Naive thymus-derived CD8-positive, alpha-beta T cell (primary cell): ENCODE results near the gene CDH4. TPM values are rescaled to one million over a fixed set of nuclear protein-coding genes. Genes with fewer than 3 reads are reported as not detected.
A peak's percentile ranks its signal among the peaks of the same experiment; 100 is the strongest.

Experiments used
- ATAC-seq, 2 donors: fragments of 150-1000 bp; cut with Tn5 transposase in 1 of 2; sonication (Bioruptor Pico), chemical (Tn5 transposase) in 1 of 2; 1 replicate in 1 of 2; 2 replicates in 1 of 2; pipeline ENCODE4 v1.10.0; 2021; ENCODE audit warnings: mild to moderate bottlenecking in 2 of 2, moderate library complexity in 2 of 2
- POLR2A ChIA-PET: fragments of 350-600 bp; sonication (Branson Sonifier 250); formaldehyde crosslinking; loops from one replicate; lab custom pipeline; 2021; ENCODE audit warnings: antibody characterized with exemption; lab: Charles Lee
- DNase-seq, 10 donors: peaks; one replicate each; pipeline versions ENCODE4 v3.0.0 to v3.0.0-alpha.2; 2020 to 2022
- H3K27ac Mint-ChIP-seq, 10 donors: one replicate each; pipeline ENCODE4 v1.8.0; 2020 to 2022; ENCODE audit warnings: mild to moderate bottlenecking in 10 of 10, mixed read lengths in 10 of 10, moderate library complexity in 4 of 10, inconsistent platforms in 1 of 10
- H3K27me3 Mint-ChIP-seq, 5 donors: one replicate each; pipeline ENCODE4 v1.8.0; 2021 to 2022; ENCODE audit warnings: mixed read lengths in 5 of 5
- H3K36me3 Mint-ChIP-seq, 3 donors: one replicate each; pipeline ENCODE4 v1.8.0; 2020 to 2022; ENCODE audit warnings: mixed read lengths in 3 of 3, mild to moderate bottlenecking in 2 of 3, inconsistent platforms in 1 of 3
- H3K4me1 Mint-ChIP-seq, 4 donors: one replicate each; pipeline ENCODE4 v1.8.0; 2021 to 2022; ENCODE audit warnings: mixed read lengths in 4 of 4
- H3K4me3 Mint-ChIP-seq, 10 donors: one replicate each; pipeline ENCODE4 v1.8.0; 2020 to 2022; ENCODE audit warnings: mild to moderate bottlenecking in 10 of 10, mixed read lengths in 10 of 10, moderate library complexity in 6 of 10, inconsistent platforms in 1 of 10
- H3K9me3 Mint-ChIP-seq, 9 donors: one replicate each; pipeline ENCODE4 v1.8.0; 2020 to 2022; ENCODE audit warnings: mixed read lengths in 9 of 9, mild to moderate bottlenecking in 3 of 9, inconsistent platforms in 1 of 9, moderate library complexity in 1 of 9
- polyA plus RNA-seq, 3 donors: library from polyadenylated mRNA; unstranded; fragments of 300-500 nt; fragmentation: Illumina TruSeq; gene quantifications; one replicate each; pipeline ENCODE4 v1.2.3, GENCODE V29; 2021
- total RNA-seq, 8 experiments: library from RNA in 2 of 8; stranded (reverse) in 2 of 8; gene quantifications; one replicate each; pipeline ENCODE4 v1.2.3 and lab custom pipeline; 2021 to 2026

CDH4 gene
- total and polyA plus RNA-seq, 5 experiments from 2014 or later = 0.07 to 0.44 (median 0.15) TPM; not detected in 1

DNA sequence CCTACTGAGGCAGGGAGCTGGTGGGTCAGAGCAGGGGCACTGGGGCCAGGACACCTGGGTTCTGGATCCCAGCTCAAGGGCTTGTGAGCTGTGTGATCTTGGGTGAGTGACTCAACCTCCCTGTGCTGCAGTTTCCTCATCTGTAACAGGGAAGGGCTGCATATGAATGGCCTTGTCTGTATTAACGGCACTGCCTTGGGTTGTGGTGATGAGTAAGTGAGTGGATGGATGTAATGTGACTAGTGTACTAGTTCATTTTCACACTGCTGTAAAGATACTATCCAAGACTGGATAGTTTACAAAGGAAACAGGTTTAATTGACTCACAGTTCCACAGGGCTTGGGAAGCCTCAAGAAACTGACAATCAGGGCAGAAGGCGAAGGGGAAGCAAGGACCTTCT lies 580.1 kb downstream of the CDH4 start:
- ATAC-seq = no peak
- Mint-ChIP-seq H3K27me3 (peaks cover 3 to 18% (median 10%) of the 10 kb centered on the region in 5 donors), H3K4me3 (no peak overlapping the region), H3K36me3 (no peaks in the 10 kb centered on the region), H3K9me3 (peaks cover 0 to 1% (median 0%) of the 10 kb centered on the region in 9 donors), H3K27ac (no peak overlapping the region), H3K4me1 (no peaks in the 10 kb centered on the region)
- POLR2A ChIA-PET = no interaction called here
- DNase-seq = no peak

DNA sequence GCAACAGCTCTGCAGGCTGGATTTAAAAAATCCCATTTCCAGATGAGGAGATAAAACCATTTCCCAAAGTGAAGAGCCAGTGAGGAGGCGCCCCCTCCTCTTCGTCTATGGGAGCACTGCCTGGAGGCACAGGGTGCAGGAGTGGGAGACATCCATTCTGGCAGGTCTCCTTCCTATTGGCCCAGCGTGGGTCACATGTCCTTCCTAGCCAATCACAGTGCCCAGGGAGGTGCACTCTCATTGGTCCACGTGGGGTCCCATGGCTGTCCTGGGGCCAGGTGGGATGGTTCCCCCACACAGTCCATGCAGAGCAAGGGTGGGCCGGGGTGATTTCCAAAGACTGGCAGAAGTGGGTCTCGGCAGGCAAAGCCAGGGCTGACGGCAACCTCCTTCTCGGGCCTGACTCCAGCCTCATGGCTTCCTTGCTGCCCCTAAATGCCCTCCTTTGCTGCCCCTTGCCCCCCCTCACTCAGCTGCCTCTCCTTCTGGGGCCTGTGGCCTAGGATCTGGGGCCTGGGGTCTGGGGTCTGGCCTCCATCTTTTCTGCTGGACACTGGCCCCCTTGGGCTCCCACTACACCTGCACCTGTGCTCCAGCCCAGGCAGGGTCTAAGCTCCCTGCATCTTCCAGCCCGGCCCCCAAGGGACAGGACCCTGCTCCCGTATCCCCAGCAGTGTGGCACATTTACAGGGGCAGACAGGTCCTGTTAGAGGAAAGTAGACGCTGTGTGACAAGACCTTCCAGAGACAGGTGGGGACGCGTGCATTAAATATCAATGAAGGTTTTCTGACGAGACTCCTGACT lies 581.9 kb downstream of the CDH4 start:
- no peak for DNase-seq
- Mint-ChIP-seq H3K4me3 (no peak overlapping the region), H3K4me1 (no peaks in the 10 kb centered on the region), H3K27ac (no peak overlapping the region), H3K27me3 (peaks cover 3 to 18% (median 10%) of the 10 kb centered on the region in 5 donors), H3K9me3 (peaks cover 0 to 1% (median 0%) of the 10 kb centered on the region in 9 donors), H3K36me3 (no peaks in the 10 kb centered on the region)
- POLR2A ChIA-PET = no interaction called here
- ATAC-seq = no peak

DNA sequence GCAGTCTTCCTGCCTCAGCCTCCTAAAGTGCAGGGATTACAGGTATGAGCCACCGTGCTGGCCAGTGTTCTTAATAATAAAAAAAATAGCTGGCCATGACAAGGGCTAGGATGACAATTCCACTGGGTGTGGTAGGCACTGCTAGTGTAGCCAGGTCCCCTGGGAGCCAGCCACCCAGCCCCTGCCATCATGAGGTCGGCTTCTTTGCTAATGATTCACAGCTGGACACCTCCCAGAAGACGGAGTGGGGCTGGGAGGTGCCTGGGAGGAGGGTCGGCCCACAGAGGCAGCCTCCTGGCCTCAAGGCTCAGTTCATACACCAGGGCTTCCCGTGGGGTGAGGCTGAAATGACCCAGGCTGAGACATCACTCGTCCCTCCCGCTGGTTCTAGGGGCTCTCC lies 583.2 kb downstream of the CDH4 start:
- ATAC-seq = no peak
- Mint-ChIP-seq H3K9me3 (peaks cover 0 to 1% (median 0%) of the 10 kb centered on the region in 9 donors), H3K27ac (peak overlapping the region in 1 of 10 donors; percentile 49), H3K4me3 (no peak overlapping the region), H3K4me1 (no peaks in the 10 kb centered on the region), H3K36me3 (no peaks in the 10 kb centered on the region), H3K27me3 (peaks cover 3 to 16% (median 10%) of the 10 kb centered on the region in 5 donors)
- no peak for DNase-seq
- POLR2A ChIA-PET = no interaction called here

DNA sequence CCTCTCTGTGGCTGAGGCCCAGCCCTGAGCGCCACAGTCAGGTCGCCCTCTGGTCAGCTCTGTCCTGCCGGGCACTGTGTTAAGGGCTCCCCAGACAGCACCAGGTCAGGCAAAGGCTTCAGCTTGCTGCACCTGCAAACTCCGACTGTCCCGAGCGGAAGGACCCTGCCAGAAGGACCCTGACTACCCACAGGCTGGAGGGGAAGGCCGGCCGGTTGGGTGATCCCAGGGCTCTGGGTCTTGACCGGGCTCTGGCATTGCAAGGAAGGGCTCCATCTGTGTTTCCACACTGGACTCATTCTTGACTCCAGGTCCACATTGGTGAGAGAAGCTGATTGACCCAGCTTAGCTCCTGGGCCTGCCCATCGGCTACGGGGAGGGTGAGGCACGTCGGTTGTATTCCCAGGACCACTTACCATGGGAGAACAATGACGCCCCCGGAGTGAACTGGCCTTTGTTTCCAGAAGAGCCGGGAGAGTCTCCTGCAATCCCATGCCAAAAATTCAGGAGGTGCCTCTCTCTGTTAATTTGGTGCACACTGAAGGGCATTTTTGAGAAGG lies 583.8 kb downstream of the CDH4 start:
- Mint-ChIP-seq H3K27me3 (peaks cover 3 to 16% (median 7%) of the 10 kb centered on the region in 5 donors), H3K36me3 (no peaks in the 10 kb centered on the region), H3K4me1 (no peaks in the 10 kb centered on the region), H3K9me3 (no peaks in the 10 kb centered on the region), H3K4me3 (no peak overlapping the region), H3K27ac (no peak overlapping the region)
- POLR2A ChIA-PET = no interaction called here
- ATAC-seq = no peak
- DNase-seq = no peak

DNA sequence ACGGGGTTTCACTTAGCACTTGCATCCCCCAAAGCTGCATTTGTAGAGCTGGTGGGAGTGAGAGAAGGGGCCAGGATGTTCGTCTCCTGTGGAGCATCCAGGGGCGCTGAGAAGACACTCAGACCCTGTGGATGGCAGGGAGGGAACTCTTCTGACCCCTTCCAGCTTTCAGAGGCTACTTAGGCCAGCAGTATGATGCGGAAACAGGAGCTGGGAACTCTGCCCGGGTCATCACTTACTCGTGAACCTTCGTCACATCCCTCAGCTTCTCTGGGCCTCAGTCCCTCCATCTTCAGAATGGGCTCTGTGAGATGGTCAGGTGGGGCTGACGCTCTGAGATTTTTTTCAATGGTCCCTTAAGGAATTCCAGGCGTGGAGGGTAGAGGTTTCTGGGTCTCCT lies 585.1 kb downstream of the CDH4 start:
- Mint-ChIP-seq H3K4me1 (no peaks in the 10 kb centered on the region), H3K36me3 (no peaks in the 10 kb centered on the region), H3K4me3 (no peak overlapping the region), H3K9me3 (no peaks in the 10 kb centered on the region), H3K27me3 (peaks cover 2 to 10% (median 2%) of the 10 kb centered on the region in 5 donors), H3K27ac (no peak overlapping the region)
- DNase-seq = no peak
- ATAC-seq = no peak
- POLR2A ChIA-PET = no interaction called here

DNA sequence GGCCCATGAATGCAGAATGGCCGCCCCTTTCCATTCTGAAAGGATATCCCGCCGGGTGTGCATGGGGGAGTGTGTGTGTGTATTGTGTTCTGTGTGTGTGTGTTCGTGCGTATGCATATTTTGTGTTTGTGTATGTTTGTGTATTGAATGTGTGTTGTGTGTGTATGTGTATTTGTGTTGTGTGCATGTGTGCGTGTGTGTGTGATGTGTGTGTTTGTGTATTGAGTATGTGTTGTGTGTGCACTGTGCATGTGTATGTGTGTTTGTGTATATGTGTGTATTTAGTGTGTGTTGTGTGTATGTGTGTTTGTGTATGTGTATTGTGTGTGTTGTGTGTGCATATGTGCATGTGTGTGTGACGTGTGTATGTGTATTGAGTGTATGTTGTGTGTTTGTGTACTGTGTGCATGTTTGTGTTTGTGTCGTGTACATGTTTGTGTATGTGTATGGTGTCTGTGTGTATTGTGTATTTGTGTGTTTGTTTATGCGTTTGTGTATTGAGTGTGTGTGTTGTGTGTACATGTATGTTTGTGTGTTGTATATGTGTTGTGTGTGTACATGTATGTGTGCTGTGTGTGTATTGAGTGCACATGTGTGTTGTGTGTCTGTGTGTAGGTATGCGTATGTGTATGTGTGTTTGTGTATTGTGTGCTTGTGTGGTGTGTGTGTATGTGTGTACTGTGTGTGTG lies 587.3 kb downstream of the CDH4 start:
- no peak overlapping the region for H3K27ac Mint-ChIP-seq
- H3K36me3 Mint-ChIP-seq = no peaks in the 10 kb centered on the region
- H3K9me3 Mint-ChIP-seq = no peaks in the 10 kb centered on the region
- DNase-seq (no peak), ATAC-seq (no peak)
- peaks cover 0 to 3% (median 0%) of the 10 kb centered on the region in 5 donors for H3K27me3 Mint-ChIP-seq
- no peaks in the 10 kb centered on the region for H3K4me1 Mint-ChIP-seq
- no peak overlapping the region for H3K4me3 Mint-ChIP-seq
- POLR2A ChIA-PET = no interaction called here

DNA sequence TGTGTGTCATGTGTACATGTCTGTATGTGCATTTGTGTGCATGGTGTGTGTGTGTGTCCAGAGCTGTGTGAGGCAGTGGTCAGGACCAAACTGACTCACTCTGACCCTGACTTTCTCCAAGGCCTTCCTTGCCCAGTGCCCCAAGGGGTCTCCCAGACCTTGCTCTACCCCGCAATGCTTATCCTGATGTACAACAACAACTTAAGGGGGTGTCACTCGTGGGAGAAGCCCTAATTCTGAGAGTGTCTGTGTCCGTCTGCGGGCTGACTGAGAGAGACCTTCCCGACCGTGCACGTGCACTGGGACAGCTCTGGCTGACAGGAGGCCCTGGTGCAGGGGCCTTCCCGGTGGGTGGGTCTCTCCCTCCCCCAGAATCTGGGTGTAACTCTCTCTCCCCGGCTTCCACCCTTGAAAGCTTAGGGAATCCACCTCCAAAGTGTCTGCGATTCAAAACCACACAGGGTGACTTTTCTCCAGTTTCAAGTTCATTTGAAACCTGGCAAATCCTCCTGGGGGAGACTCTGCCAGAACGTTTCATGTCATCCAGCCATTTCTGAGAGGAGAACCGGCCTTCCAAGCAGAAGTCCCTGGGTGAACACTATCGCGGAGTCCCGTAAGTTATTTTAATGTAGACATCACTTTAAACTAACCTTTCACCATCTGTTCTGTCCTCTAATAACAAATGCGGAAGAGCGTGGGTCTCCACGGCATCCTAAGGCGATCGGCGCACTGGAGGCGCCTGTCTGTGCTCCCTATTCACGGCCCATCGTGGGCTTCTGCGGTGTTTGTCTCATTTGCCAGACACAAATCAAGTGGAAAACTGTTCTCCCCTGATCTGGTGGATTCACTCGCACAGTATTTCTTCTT lies 588.1 kb downstream of the CDH4 start:
- Mint-ChIP-seq H3K4me1 (no peaks in the 10 kb centered on the region), H3K27ac (no peak overlapping the region), H3K27me3 (peaks cover 0 to 3% (median 0%) of the 10 kb centered on the region in 5 donors), H3K4me3 (no peak overlapping the region), H3K9me3 (no peaks in the 10 kb centered on the region), H3K36me3 (no peaks in the 10 kb centered on the region)
- POLR2A ChIA-PET = no interaction called here
- no peak for DNase-seq
- no peak for ATAC-seq

DNA sequence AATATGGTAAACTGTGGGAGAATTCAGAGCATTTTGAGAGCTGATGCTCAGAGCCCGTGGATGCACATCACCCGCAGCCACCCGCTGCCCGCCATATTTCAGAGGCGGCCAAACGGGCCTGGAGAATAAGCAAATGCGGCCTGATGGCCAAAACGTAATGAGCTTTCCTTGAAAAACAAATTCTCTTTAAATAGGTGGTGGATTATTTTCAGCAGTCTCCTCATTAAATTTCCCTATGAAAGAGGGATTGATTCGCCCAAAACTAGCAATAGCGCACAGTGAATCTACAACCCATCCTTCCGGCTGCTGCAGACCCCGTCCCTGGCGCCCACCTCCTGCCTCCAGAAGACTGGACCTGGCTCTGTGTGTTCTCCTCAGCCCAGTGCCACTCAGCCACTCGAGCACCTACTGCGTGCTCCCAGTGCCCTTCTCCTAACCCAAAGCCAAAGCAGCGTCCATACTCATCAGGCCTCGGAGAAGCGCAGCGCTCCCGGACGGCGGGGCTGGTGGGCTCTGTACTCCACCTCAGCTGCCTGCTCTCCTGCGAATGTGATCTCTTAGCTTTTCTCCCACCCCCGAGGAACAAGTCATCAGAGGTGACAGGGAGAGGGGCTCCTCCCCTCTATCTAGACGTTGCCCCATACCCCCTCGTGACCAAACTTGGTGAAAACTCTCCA lies 588.9 kb downstream of the CDH4 start:
- ATAC-seq (no peak), DNase-seq (no peak)
- H3K9me3 Mint-ChIP-seq = no peaks in the 10 kb centered on the region
- POLR2A ChIA-PET = no interaction called here
- H3K4me1 Mint-ChIP-seq = no peaks in the 10 kb centered on the region
- no peaks in the 10 kb centered on the region for H3K36me3 Mint-ChIP-seq
- H3K27ac Mint-ChIP-seq = no peak overlapping the region
- peaks cover 0 to 6% (median 0%) of the 10 kb centered on the region in 5 donors for H3K27me3 Mint-ChIP-seq
- H3K4me3 Mint-ChIP-seq = no peak overlapping the region

DNA sequence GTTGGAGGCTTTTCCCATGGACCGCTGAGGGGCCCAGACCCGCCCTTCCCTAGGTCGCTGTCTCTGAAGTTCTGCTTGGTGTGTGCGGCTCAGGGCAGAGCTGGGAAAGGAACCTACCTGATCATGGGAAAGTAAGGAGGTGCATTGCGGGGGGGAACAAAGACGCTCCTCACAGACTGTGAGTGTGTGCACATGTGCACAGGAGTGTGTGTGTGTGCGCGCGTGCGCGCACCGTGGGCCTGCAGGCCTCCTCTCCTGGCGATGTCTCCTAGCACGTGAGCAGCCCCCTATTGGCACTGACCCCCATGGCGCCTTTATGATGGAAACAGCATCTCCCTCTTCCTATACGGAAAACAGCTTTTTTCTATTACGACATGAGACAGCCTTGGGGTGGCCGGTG lies 589.5 kb downstream of the CDH4 start:
- ATAC-seq (no peak), DNase-seq (no peak)
- POLR2A ChIA-PET = no interaction called here
- no peaks in the 10 kb centered on the region for H3K9me3 Mint-ChIP-seq
- peaks cover 0 to 6% (median 0%) of the 10 kb centered on the region in 5 donors for H3K27me3 Mint-ChIP-seq
- no peak overlapping the region for H3K27ac Mint-ChIP-seq
- no peaks in the 10 kb centered on the region for H3K4me1 Mint-ChIP-seq
- H3K4me3 Mint-ChIP-seq = no peak overlapping the region
- no peaks in the 10 kb centered on the region for H3K36me3 Mint-ChIP-seq

DNA sequence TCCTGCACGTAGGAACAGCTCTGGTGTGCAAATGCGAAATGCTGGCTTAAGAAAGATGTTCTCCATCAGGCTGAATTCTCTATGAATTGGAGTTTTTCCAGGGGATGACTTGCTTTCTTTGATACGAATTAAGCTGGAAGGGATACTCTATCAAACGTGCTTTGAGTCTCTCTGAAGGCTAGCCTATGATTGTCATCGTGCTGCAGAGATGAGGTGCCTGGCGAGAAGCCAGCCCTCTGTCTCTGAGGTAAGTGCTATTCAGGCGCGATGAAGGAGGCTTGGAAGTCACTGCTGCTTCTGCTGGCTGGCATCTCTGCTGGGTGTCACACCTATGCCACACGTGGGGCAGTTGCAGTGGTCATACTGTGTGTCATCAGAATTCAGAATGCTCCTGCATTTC lies 589.9 kb downstream of the CDH4 start:
- H3K4me3 Mint-ChIP-seq = no peak overlapping the region
- no peak overlapping the region for H3K27ac Mint-ChIP-seq
- ATAC-seq (no peak), DNase-seq (no peak)
- H3K27me3 Mint-ChIP-seq = peaks cover 0 to 6% (median 0%) of the 10 kb centered on the region in 5 donors
- POLR2A ChIA-PET = no interaction called here
- no peaks in the 10 kb centered on the region for H3K36me3 Mint-ChIP-seq
- H3K4me1 Mint-ChIP-seq = no peaks in the 10 kb centered on the region
- H3K9me3 Mint-ChIP-seq = no peaks in the 10 kb centered on the region

DNA sequence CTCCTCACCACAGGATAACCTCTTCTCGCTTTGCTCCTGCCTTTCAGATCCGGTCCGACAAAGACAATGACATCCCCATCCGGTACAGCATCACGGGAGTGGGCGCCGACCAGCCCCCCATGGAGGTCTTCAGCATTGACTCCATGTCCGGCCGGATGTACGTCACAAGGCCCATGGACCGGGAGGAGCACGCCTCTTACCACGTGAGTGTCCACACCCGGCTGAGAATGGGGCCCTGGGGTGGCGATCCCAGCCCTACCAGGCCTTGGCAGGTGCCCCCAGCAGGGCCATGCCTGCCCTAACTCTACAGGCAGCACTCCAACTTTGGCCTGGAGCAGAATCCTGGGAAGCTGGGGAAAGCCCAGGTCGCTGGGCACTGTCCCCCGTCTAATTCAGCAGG lies 592.6 kb downstream of the CDH4 start:
- DNase-seq = no peak
- ATAC-seq = no peak
- Mint-ChIP-seq H3K36me3 (no peaks in the 10 kb centered on the region), H3K4me3 (no peak overlapping the region), H3K27me3 (peaks cover 0 to 6% (median 0%) of the 10 kb centered on the region in 5 donors), H3K4me1 (no peaks in the 10 kb centered on the region), H3K27ac (no peak overlapping the region), H3K9me3 (peaks cover 0 to 3% (median 0%) of the 10 kb centered on the region in 9 donors)
- POLR2A ChIA-PET = no interaction called here

DNA sequence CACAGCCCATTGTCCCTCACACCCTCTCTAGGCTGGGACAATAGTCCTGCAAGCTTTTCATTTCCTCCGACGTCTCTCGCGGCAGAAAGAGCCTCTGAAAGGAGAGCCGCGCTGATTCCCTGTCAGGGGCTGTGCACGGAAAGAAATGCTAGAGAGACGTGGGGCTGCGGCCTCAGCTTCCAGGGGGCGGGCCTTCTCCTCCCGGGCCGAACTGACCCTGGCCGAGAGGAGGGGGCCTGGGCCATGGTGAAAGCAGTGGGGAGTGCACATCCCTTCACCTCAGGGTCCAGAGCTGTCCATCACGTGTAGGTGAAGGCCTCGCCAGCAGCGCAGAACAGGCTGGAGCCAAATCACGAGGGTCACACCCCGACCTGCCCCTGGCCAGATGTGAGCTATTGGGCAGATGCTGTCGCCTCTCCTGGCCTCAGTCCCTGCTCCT lies 593.2 kb downstream of the CDH4 start:
- POLR2A ChIA-PET = no interaction called here
- H3K4me1 Mint-ChIP-seq = no peaks in the 10 kb centered on the region
- H3K36me3 Mint-ChIP-seq = no peaks in the 10 kb centered on the region

More for the DNA sequence above, 593.2 kb downstream of the CDH4 start:
- no peak overlapping the region for H3K27ac Mint-ChIP-seq
- no peak for ATAC-seq
- peaks cover 0 to 6% (median 0%) of the 10 kb centered on the region in 5 donors for H3K27me3 Mint-ChIP-seq
- DNase-seq = no peak
- no peak overlapping the region for H3K4me3 Mint-ChIP-seq
- H3K9me3 Mint-ChIP-seq = peaks cover 0 to 3% (median 0%) of the 10 kb centered on the region in 9 donors
